HFF-Myc (cell line): ENCODE measurements around the gene TRMT44.
"Not testable (repeated sequence)": the region's sequence is repeated elsewhere in the genome, so short reads cannot be mapped to it uniquely, and the experiment has no call there.

Experiments
- DNase-seq: peaks from one replicate; pipeline ENCODE4 v3.0.0-alpha.2; 2011; ENCODE audit warnings: low read depth; ENCODE audit errors: extremely low read depth
- H3K4me3 ChIP-seq: replicated peaks from 2 replicates; pipeline ENCODE4 v1.5.1; 2011; ENCODE audit warnings: low read depth, mild to moderate bottlenecking, control low read depth, low read length
- TF ChIP-seq, protein P1 (sequence below): IDR thresholded peaks from 2 replicates; pipeline ENCODE4 v1.5.1; 2012; ENCODE audit warnings: mild to moderate bottlenecking, low read depth, low read length, control low read depth; ENCODE audit errors: missing control alignments

The TRMT44 gene

DNA sequence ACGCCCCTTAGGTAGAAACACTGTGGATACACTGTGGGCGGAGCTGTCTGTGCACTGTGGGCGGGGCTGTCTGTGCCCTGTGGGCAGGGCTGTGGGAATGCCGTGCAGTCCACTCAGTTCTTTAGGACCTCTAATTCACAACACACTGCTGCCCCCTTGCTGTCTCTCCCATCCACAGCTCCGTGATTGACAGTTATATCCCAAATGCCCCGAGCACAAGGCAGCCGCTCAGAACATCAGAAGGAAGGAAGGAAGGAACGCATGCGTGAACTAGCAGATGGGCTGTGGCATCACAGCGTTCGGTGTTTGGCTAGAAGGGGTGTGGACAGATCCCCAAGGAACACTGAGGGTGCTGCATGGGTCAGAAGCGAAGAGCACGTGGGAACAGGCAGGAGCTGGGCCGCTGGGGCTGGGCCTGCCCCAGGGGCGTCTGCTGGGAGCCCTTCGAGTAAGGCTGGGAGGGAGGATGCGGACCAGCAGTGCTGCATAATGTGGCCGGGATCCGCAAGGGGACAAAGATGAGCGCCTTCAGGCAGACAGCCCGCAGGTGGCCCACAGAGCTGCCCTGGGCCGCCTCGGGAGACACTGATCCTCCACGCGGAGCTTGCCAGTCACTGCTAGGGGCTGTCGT, 29.8 kb upstream of the TRMT44 start:
- no peak for DNase-seq
- no peak overlapping the region for H3K4me3 ChIP-seq
- TF ChIP-seq, protein P1, sequence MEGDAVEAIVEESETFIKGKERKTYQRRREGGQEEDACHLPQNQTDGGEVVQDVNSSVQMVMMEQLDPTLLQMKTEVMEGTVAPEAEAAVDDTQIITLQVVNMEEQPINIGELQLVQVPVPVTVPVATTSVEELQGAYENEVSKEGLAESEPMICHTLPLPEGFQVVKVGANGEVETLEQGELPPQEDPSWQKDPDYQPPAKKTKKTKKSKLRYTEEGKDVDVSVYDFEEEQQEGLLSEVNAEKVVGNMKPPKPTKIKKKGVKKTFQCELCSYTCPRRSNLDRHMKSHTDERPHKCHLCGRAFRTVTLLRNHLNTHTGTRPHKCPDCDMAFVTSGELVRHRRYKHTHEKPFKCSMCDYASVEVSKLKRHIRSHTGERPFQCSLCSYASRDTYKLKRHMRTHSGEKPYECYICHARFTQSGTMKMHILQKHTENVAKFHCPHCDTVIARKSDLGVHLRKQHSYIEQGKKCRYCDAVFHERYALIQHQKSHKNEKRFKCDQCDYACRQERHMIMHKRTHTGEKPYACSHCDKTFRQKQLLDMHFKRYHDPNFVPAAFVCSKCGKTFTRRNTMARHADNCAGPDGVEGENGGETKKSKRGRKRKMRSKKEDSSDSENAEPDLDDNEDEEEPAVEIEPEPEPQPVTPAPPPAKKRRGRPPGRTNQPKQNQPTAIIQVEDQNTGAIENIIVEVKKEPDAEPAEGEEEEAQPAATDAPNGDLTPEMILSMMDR: peak; percentile 35

DNA sequence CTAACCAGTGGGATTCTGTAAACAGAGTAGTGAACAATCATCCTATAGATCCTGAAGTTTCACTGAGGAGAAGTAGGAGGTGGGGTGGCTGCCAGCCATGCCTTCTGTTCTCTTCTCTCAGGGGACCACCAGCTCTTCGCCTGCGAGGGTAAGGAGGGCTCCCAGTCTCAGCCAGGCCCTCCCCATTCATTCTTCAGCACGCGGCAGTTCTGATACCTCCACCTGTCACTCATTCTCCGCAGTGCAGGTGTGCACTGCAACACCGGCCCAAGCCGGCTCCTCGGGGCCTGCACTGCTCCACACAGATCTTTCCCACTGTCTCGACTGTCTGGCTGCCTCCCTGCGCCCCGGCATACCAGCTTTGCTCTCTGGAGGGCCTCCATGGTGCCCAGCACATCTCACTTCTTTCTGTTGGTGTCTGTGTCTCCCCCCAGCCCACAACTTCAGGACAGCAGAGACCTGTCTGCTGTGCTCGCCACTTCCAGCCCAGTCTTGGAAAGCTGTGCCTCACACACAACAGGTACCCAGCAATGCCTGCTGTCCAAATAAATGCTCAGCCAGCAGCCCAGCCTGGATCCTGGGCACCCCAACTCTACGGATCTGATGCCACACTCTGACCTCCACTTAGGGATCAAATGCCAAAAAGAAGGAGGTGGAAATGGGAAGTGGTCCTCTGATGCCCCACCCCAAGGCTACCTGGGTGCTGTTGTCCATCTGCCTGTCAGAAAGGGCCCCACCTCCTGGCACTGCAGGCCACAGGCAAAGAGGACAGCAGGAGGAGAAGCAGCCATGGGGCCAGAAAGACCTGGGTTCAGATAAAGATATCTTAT, 29.0 kb upstream of the TRMT44 start:
- no peak overlapping the region for H3K4me3 ChIP-seq
- TF ChIP-seq, protein P1: no peak
- no peak for DNase-seq

DNA sequence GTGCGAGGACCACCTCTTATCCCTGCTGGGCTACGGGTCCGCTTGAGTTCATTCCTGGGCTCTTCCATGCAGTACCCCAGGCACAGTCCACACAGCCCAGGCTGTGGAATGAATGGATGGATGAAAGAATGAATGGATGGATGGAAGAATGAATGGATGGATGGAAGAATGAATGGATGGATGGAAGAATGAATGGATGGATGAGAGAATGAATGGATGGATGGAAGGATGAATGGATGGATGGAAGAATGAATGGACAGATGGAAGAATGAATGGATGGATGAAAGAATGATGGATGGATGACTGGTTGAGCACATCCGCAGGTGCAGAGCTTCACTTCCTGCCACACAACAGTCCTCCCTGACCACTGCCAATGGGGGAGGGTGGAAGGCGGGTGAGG, 28.3 kb upstream of the TRMT44 start:
- TF ChIP-seq, protein P1: no peak
- no peak for DNase-seq
- no peak overlapping the region for H3K4me3 ChIP-seq

DNA sequence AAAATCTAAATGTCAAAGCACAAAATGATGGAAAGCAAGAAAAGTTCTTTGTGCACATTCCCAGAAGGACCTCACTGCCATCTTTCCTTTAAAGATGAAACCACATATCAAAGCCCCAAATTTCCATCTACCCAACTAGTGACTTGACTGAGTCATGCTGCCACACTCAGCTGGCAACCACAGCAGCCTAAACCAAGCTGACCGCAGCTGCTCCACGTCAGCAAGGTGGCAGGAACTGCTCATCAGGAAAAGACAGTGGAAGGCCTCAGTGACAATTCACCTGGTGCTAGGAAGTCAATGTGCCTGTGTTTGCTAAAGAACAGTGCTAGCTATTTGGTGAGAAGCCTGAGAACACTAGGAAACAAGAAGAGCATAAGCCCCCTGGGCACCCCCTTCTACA, 26.2 kb upstream of the TRMT44 start:
- H3K4me3 ChIP-seq: no peak overlapping the region
- DNase-seq: no peak
- TF ChIP-seq, protein P1: no peak

DNA sequence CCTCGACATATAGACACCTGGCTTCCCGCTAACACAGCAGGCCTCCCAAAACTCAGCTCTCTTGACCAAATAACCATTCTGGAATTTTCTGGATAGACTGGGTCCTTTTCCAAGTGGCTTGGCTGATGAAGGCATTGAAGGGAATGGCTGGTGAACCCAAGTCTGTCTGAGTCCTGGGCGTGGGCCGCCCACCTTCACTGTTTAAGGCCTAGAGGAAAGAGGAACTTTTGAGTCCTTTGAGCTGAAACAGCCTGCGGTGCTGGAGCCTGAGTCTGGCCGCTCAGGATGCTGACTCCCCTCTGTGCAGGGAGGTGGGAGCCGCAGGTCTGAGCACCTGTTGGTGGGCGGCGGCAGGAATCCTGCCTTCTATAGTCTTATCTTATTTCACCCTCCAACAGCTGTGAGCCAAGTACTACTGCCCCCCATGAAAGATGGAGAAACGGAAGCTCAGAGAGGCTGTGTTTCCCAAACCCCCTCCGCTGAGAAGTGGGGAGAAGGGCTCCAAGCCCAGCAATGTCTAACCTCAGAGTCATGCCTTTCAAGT, 23.4 kb upstream of the TRMT44 start:
- DNase-seq: no peak
- TF ChIP-seq, protein P1: no peak
- no peak overlapping the region for H3K4me3 ChIP-seq

DNA sequence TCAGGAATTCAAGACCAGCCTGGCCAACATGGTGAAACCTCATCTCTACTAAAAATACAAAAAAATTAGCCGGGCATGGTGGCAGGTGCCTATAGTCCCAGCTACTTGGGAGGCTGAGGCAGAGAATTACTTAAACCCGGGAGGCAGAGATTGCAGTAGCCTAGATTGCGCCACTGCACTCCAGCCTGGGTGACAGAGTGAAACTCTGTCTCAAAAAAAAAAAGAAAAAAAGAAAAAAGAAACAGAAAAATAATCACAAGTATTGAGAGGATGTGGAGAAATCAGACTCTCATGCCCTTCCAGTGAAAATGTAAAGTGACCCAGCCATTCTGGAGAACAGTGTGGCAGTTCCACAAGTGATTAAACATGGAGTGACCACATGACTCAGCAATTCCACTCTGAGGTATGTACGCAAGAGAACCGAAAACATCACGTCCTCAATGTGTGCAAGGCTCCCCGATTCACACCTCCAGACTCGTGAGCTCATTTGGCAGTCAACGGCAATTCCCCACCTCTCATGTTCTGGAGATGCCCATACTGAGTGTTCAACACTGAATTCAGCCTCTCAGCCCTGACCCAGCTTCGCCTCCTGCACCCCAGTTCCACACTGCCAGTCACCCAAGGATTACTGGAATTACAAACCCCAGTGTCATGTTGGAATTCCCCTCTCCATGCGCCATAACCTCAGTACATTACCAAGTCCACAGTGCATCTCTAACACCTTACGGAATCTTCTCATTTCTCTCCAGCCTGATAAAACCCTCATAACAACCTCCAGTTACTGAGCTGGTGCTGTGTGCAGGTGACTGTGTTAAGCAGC, 21.1 kb upstream of the TRMT44 start:
- TF ChIP-seq, protein P1: no peak
- no peak overlapping the region for H3K4me3 ChIP-seq
- DNase-seq: peak; percentile 31

DNA sequence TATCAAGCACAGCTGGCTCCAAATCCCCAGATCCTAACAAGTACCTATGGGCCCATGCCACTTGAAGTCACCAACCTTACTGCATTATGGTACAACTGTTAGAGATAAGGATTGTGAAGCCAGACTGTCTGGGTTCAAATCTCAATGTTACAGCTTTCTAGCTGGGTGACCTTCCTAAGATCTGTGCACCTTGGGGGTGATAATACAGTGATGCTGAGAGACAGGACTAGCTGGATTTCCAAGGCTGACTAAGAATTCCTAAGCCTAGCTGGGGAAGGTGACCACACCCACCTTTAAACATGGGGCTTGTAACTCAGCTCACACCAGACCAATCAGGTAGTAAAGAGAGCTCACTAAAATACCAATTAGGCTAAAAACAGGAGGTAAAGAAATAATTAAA, 20.4 kb upstream of the TRMT44 start:
- H3K4me3 ChIP-seq, DNase-seq: not testable (repeated sequence)
